GM21529 (cell line): ENCODE measurements around the gene TEX52.
"Not testable (repeated sequence)": the region's sequence is repeated elsewhere in the genome, so short reads cannot be mapped to it uniquely, and the experiment has no call there.

Experiments used
- ATAC-seq: cut with Tn5 transposase; IDR thresholded peaks from one replicate; pipeline ENCODE4 v1.9.1; 2021; ENCODE audit not compliant: unreplicated experiment

The TEX52 gene

DNA sequence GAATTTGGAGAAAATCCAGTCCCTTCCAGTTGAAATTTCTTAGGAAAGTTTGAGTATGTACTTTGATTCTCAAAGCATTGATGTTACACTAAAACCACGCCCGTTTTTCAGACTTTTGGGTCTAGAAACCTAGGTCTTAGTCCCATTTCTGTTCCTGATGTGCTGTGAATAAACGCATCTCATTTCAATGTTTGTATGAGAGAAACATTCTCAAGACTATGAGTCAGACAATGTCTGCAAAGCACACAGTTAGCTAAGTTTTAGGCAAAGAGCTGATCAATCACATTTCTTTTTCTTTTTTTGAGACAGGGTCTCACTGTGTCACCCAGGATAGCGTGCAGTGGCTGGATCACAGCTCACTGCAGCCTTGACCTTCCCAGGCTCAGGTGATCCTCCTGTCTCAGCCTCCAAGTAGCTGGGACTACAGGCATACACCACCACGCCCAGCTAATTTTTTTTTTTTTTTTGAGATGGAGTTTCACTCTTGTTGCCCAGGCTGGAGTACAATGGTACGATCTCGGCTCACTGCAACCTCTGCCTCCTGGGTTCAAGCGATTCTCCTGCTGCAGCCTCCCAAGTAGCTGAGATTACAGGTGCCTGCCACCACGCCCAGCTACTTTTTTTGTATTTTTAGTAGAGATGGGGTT is 12.3 kb upstream of the TEX52 start:
- not testable (repeated sequence) for ATAC-seq

DNA sequence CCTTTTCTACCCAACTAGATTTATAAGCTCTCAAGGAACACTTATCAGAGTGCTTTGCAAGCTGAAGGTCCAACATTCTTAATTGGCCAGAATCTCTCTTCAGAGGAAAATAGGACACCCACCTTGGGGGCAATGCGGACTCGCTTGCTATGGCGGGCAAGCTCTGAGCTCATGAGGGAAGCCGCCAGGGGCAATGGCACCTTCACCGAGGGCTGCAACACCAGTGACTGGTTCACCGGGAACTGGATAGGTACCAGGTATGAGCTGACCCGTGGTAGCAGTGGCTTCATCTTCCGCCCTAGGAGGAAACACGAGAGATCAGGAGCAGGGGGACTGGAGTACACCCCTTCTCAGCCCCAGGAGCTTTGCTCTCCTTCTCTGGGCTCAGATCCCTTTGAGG is 7.4 kb upstream of the TEX52 start:
- no peak for ATAC-seq

DNA sequence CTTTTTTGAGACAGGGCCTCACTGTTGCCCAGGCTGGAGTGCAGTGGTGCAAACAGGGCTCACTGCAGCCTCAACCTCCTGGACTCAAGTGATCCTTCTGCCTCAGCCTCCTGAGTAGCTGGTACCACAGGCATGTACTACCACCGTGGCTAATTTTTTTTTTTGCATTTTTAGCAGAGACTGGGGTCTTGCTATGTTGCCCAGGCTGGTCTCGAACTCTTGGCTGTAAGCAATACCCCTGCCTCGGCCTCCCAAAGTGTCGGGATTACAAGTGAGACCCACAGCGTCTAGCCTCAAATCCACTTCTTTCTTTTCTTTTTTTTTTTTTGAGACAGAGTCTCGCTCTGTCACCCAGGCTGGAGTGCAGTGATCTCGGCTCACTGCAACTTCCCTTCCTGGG is 6.6 kb upstream of the TEX52 start:
- not testable (repeated sequence) for ATAC-seq

DNA sequence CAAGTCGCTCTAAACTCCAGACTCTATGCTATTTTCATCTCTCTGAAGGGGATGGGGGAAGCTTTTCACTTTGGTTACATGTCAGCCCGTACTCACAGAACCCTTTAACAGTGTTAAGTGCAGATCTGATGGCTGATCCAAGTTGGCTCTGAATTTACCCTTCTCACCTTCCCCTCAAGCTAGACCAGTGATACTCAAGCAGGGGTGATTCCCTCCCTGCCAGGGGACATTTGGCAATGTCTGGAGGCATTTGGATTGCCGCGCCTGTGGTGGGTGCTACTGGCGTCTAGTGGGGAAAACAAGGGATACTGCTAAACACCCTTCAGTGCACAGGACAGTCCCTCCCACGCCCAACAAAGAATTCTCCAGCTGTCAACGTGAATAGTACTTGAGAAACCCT is 6.0 kb upstream of the TEX52 start:
- ATAC-seq, result no peak

DNA sequence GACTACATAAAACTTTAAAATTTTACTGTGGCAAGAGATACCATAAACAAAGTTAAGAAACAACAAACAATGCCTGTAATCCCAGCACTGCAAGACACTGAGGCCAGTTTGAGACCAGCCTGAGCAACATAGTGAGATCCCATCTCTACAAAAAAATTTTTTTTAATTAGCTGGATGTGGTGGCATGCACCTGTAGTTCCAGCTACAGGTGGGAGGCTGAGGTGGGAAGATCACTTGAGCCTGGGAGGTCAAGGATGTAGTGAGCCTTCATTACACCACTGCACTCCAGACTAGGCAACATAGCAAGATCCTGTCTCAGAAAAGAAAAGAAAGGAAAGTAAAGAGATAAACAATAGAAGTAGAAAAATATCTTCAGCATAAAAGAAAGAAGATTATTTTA is 3.3 kb upstream of the TEX52 start:
- no peak for ATAC-seq

DNA sequence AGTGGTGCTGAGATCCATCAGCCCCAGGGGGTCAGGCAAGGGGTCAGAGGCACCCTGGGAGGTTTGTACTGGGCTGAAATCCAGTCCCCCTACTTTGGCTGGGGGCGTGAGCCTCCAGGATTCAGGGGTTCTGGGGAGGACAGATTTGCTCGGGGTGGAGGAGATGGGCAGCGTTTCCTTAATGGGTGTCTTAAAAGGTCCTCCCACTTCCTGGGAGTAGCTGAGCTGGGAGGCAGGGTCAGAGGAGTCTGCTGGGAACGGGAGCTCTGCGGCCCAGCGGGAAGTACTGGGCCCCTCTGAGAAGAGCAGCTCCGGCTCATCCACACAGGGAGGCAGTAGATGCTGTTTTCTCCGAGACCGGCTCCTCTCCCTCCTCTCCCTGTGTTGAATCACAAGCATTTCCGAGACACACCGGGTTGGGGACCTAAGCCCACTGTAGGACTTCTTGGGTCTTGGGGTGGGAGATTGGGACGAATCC is 2.1 kb upstream of the TEX52 start:
- no peak for ATAC-seq

DNA sequence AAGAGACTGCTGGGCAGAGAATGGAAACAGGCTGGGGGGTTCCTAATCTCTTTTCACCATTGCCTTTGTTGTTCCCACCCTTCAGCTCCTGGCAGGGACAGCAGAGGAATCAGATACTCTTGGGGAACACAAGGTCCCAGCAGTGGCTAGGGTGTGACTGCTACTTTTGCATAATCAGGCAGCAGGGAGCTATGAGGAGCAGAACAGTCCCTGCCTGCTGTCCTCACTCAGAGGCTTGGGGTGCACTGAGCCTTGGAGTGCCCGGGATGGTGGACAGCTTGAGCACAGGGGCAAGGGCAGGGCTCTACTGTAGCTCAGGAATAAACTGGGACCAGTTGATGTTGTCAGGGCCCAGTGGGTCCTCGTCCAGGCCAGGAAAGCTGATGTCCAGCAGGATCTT is 1.5 kb upstream of the TEX52 start:
- no peak for ATAC-seq

DNA sequence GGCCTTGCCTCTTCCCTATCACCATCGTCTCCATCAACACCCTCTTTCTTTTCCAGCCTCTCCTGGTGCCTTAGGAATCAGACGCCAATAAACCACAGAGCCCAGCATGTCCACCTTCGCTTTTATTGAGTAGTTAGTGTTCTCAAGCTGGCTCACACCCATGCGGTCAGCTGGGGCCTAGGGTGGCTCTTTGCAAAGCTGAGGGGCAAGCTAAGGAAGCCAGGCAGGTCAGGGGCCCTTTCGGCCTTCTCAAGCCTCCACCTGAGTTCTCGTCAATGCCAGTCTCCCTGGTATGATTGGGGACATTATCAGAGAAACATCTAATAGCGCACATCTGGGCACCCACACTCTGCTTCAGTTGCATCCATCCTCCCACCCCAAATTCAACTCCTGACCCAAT is 737 bp upstream of the TEX52 start:
- ATAC-seq, result no peak

DNA sequence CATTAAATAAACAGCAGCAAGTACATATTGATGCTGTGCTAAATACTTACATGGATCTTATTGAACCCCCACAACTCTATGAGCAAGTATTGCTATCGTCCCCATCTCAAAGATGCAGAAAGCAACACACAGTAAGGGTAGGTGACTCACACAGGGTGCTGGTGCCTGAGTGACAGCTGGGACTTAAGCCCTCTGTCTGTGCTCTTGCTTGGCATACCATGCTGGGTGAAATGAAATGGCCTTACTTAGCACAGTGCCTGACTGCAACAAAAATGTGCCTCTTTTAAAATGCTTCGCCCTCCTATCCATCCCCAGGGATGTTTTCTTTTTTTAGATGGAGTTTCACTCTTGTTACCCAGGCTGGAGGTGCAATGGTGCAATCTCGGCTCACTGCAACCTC is 788 bp downstream of the TEX52 start:
- ATAC-seq, result no peak

DNA sequence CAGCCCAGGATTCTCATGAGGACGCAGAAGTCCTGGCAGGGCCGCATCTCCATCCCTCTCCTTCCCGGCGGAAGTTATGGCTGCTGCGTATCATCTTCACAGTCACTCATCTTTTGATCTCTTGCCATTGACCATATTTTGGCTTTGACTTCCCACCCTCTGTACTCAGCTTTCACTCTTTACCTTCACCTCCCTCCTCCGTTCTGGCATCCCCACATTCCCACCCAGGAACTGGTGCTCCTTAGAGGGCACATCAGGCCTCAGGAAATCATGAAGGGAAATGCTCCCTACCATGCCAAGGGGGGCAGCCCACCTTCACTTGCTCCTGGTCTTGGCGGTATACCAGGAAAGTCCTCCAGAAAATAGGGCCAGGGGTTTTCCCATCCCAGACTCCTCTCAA is 1.3 kb downstream of the TEX52 start:
- ATAC-seq, result no peak

DNA sequence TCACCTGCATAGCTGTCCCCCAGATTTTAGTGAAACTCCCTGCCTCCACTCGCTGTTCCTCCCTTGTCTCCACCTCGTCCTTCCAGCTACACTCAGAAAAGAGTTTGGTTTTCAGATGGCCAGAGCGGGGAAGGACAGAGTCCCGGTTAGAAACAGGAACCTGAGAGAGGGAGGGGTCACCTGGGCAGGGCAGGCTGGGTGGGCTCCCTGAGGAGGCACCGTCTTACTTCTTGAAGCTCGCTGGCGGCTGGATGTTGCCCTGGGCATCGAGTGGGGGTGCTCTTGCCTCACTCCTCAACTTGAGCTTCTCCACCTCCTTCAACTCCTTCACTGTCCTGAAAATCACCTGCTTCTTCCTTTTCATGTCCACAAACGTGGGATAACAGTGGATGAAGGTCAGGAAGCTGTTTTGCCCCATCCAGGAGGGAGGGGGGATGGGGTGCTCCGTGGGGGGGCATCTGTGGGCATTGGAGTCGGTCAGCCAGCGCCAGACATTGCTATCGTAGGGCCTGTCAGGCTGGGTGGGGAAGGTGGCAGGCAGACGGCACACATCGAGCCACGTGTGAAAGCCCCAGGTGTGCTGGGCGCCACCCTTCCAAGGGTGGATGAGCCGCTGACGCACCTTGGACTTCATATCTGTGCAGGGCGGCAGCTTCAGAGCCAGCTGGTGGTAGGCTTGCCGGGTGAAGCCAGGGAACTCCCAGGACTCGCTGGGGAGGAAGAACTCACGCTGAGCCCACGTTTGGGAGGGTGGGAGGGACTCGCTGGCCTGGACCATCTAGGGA is 2.0 kb downstream of the TEX52 start:
- ATAC-seq, result no peak

DNA sequence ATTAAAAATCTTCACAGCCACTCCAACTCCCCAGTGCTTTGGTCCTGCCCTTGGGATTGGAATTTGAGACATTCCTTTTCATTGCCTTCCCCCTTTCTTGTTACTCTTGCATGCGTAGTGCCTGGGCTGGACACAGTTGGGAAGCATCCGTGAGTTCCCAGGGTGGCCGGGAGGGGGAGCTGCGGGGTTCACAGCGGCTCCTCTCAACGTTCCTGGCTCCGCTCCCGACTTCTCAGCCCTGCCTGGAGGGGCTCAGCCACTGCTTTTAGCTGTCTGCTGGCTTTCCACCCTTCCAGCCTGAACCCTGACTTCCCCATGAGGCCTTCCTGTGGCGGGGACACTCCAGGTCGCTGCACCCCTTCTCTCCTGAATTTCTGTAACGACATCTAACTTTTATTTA is 3.2 kb downstream of the TEX52 start:
- ATAC-seq, result no peak

DNA sequence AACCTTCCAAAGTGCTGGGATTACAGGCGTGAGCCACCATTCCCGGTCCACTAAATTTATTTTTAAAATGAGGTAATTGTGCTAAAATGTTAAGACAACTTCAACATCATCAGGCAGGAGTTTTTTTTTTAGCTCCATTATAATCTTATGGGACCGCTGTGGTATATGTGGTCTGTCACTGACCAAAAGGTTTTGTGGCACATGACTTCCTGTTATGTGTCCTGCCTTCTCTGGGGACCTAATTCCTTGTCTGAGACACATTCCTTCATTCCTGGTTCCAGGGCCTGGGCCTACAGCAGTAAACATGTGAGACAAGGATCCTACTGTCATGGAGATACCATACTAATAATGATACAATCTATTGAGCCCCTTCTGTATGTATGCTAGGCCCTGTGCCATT is 4.9 kb downstream of the TEX52 start:
- no peak for ATAC-seq

DNA sequence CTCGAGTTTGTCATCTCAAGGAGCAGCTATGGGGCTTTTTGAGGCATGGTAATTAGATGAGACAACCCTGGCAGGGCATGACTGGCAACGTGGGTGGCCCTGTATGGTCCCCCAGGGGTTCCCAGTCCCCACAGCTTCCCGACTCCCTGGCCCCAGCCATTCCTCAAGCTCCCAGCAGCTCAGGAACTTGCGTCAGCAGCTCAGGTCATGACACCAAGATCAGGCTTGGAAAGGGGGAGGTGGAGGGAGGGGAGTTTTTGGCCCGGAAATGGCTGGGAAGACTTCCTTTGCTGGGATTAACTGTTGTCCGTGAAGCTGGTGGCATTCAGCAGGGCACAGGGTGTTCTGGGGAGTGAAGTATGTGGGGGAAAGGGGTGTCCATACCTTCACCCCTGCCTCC is 11.6 kb downstream of the TEX52 start:
- ATAC-seq, result no peak

DNA sequence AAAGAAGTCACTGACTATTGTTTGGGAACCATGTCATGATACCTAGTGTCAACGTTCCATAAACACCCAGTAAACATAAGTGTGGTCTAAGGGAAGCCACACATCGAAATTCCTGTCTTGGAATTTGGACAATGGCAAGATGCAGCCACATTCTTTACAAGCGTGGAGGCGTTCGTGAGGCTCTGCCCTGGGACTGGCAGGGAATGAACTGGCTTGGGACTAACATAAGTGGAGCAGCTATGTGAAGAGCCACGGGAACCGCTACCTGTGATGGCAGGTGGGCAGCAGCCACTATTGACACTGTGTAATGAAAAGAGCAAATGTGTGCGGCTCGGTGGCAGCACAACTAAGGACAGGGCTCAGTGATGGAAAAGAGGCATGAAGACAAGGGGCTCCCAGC is 12.1 kb downstream of the TEX52 start:
- no peak for ATAC-seq

DNA sequence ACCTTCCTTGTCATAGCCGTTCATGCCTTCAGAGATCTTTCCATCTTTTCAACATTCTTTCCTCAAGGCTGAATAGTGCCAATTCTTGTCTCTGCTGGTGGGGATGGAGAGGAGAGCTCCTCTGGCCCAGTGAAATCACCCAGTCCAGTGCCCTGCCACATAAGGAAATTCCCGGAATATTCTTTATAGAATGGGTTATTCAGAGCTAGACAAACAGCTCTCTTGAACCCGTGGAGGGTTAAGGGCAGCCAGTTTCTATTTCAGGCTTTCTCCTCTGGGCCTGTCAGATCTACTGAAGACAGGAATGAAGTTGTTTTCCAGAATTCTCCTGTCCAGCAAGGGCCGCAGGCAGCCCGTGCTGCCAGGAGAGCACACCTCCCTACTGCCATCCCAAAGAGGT is 13.9 kb downstream of the TEX52 start:
- no peak for ATAC-seq

DNA sequence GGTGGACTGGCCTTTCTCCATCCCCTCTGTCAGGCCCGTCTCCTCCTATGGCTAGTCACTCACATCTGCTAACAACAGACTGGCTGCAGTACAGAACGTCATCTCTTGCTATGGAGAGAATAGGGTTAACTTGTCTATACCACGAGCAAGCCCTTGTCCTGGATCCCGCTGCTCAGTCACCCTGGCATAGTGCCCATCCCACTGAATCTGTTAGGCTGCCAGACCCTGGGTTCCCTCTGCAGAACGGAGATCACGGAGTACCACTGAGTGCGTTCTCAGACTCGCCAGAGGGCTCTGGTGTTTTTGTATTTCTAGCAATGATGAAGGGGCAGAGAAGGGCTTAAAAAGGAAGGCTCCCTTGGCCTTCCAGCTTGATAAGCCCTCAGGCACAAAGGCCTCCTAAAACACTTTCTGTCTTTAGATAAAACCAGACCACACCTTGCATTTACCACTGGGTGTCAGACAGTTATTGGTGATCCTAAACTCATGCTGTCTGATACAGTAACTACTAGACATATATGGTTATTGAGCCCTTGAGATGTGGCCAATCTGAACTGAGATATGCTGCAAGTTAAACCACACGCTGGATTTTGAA is 15.7 kb downstream of the TEX52 start:
- no peak for ATAC-seq

DNA sequence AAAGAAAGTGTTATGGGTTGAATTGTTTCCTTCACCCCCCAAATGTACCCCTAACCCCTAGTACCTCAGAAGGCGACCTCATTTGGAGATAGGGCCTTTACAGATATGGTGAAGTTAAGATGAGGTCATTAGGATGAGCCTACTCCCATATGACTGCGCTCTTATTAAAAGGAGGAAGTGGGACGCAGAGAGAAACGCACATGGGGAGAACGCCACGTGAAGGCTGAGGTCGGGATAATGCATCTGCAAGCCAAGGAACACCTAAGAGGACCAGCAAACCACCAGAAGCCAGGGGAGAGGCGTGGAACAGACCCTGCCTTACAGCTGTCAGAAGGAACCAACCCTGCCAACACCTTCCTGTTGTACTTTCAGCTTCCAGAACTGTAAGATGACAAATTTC is 20.3 kb downstream of the TEX52 start:
- ATAC-seq, result no peak

DNA sequence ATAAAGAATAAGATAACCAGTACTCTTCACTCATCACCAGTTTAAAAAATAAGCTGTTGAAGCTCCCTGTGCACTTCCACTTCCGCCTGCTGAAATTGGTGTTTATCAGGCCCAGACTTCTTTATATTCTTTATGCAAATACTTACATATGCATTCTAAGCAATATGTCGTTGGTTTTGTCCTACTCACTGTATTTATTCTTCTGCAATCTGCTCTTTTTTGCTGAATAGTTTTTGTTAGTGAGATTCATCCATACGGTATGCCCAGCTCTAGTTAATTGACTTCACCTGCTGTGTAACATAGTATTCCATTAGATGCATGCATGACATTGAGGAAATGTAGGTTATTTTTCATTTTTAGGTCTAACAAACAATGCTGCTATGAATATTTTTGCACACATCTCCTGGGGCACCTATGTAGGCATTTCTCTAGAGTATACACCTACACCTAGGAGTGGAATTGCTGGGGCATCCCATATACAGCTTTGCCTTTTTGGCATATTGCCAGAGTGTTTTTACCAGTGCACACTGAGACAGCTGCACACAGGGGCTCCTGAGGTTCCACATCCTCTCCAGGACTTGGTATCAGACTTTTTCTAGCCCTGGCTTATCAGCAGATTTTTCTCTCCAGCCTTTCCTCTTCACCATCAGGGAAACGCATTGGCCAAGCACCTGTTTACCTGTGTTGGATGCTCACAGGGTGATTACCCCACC is 21.0 kb downstream of the TEX52 start:
- no peak for ATAC-seq

DNA sequence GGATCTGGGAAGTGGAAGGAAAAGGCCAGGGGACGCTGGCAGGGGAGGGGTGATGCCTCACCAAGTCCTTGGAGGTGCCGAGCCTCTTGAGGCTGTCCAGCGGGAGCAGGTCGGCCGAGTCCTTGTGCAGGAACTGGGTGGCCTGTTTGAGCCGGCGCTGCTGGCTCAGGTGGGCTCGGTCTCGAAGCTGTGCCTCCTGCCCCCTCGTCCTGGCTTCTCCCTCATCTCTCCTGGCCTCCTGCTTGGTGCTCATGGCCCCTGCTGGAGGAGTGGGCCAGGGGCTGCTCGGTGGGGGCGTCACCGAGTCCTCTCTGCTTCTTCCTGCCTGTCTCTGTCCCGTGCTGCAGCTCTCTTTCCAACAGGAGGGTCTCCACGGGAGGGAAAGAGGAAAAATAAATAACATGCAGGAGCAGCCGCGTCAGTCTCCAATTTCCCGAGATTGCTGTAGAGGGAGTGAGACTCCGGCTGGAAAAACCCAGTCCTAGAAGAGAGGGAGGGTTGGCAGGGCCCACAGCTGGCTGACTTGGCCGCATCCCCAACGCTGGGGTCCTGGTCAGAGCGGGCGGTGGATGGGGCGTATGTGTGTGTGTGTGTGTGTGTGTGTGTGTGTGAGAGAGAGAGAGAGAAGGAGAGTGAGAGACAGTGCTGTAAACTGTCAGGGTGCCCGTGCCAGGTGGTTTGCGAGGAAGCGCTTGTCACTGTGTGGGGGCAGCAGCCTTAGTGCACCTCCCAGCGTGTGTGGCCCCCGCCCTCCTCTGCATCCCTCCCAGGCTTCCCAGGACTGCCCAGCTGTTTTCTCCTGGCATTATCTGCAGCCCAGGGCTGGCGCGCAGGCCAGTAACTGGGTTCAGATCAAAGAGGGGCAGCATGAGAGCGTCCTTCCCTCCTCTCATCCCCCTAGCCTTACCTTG is 22.0 kb downstream of the TEX52 start, which contains the start of gene NRIP2:
Gene NRIP2 (minus strand): TSS at position 455 of the 911 bp plus-strand sequence. CDS start 52 bp downstream, at position 403.
- ATAC-seq, result no peak

DNA sequence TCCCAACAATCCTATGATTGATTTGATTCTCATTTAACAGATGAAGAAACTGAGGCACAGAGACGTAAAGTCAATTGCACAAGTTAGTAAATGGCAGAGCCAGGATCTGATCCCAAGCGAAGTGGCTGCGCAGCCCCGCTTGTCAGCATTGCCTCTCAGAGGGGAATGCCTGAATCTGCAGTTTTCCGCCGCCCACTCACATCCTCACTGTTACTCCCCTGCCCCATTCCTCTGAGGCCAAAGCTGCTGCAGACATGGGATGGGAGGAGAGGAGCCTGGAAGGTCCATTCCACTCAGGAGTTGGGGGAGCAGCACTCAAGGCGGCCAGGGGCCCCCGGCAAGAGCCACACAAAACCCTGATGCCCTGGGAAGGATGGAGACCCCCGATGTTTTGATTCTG is 23.0 kb downstream of the TEX52 start:
- ATAC-seq, result no peak
